Activated CD8-positive, alpha-beta T cell treated with anti-CD3 and anti-CD28 coated beads for 36 hours (primary cell): ENCODE measurements around the gene ST3GAL4. TPM values are rescaled to one million over a fixed set of nuclear protein-coding genes. Genes with fewer than 3 reads are reported as not detected.
A peak's percentile ranks its signal among the peaks of the same experiment; 100 is the strongest.

ENCODE experiments used
- ATAC-seq: fragments of 200-7000 bp; cut with Tn5 transposase; one replicate; pipeline ENCODE4 v1.10.0; 2021; ENCODE audit warnings: mild to moderate bottlenecking, moderate library complexity
- CTCF ChIA-PET: fragments of 350-600 bp; sonication (Branson Sonifier 250); formaldehyde crosslinking; loops from one replicate; lab custom pipeline; 2021; ENCODE audit warnings: antibody characterized with exemption; lab: Charles Lee
- POLR2A ChIA-PET: fragments of 350-600 bp; sonication (Branson Sonifier 250); formaldehyde crosslinking; loops from one replicate; lab custom pipeline; 2021; ENCODE audit warnings: antibody characterized with exemption; lab: Charles Lee
- DNase-seq: peaks from one replicate; pipeline ENCODE4 v3.0.0-alpha.2; 2020
- H3K27ac Mint-ChIP-seq: one replicate; pipeline ENCODE4 v1.8.0; 2021; ENCODE audit warnings: mild to moderate bottlenecking, mixed read lengths
- H3K27me3 Mint-ChIP-seq: one replicate; pipeline ENCODE4 v1.8.0; 2021; ENCODE audit warnings: mixed read lengths
- H3K36me3 Mint-ChIP-seq: one replicate; pipeline ENCODE4 v1.8.0; 2021; ENCODE audit warnings: low read depth, mixed read lengths
- H3K4me1 Mint-ChIP-seq: one replicate; pipeline ENCODE4 v1.8.0; 2021; ENCODE audit warnings: low read depth, mixed read lengths
- H3K4me3 Mint-ChIP-seq: one replicate; pipeline ENCODE4 v1.8.0; 2021; ENCODE audit warnings: mild to moderate bottlenecking, moderate library complexity, mixed read lengths
- H3K9me3 Mint-ChIP-seq: one replicate; pipeline ENCODE4 v1.8.0; 2021; ENCODE audit warnings: mixed read lengths
- intact Hi-C: fragments of 100-400 bp; cut with micrococcal nuclease; formaldehyde crosslinking; loops from one replicate; pipeline ENCODE4 v1.10.0; 2022
- total RNA-seq, 2 experiments: library from RNA; stranded (reverse); gene quantifications; one replicate each; pipeline ENCODE4 v1.2.3, GENCODE V29; 2021
- TF ChIP-seq, protein P1 (sequence below): fragments of 200-600 bp; IDR thresholded peaks from one replicate; pipeline ENCODE4 v1.8.0; 2022; ENCODE audit warnings: antibody characterized with exemption, mild to moderate bottlenecking

The ST3GAL4 gene
- total RNA-seq, 2 experiments from 2014 or later = 10.7 to 11.7 TPM

DNA sequence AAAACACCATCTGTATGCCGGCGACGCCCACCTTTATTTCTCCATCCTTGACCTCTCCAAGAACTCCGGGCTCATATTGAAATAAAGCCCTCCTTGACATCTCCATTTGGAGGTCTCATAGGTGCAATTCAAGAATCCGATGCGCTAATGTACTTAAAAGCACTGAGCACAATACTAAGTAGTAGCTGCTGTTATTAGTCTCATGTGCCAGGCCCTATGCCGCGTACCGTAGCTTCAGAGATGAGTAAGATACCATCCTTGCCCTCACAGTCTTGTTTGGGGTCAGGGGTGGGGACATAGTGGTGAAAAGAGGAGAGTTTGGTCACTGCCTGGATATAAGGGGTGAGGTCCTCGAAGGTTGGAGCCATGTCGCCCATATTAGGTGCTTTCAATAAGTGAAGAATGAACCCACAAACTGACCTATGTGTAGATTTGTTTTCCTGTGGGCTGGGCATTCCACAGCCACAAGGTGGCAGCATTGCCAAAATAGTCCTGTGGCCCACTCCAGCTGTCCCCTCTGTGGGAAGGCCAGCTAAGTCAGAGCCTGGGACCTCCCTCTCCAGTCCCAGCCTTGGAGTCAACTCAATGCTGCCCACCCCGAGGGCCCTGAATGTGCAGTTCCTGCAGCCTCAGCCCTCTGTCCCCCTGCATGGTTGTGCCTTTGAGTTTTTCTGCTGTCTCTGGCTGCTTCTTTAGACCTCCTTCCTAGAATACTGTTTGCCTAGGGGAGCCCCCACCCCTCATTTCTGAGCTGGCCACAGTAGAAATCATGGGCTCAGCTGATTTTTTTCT lies 45.1 kb upstream of the ST3GAL4 start:
- no peak overlapping the region for H3K27ac Mint-ChIP-seq
- peaks cover 34% of the 10 kb centered on the region for H3K36me3 Mint-ChIP-seq
- intact Hi-C loops = loop anchor here (10.0 kb wide), 1 partner anchor 104 kb away; no protein-coding TSS in a partner anchor

DNA sequence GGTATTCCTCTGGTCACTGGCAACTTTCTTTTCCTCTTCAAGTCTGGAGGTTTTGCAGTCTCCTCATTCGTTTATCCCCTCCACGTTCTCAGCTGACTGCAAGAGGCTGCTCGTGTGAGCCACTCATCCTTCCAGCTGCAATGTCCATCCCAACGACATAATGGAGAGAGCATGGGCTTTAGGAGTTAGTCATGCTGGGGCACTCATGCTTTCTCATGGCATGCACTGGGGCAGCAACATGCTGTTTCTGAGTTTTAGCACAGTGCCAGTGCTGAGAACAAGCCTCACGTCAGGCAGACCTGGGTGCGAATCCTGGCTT lies 44.5 kb upstream of the ST3GAL4 start:
- no peak overlapping the region for H3K27ac Mint-ChIP-seq
- ChIA-PET CTCF (interaction anchor here (0.8 to 5.9 kb wide), 13 partner anchors 9 to 173 kb away, joined by 3 to 65 read pairs (median 6); partner anchors contain the start of genes SRPRA and ST3GAL4), POLR2A (interaction anchor here (1.5 to 1.7 kb wide), 2 partner anchors 43 to 170 kb away, joined by 7 to 8 read pairs; no protein-coding TSS in a partner anchor)
- peaks cover 12% of the 10 kb centered on the region for H3K4me1 Mint-ChIP-seq
- peaks cover under 1% of the 10 kb centered on the region for H3K9me3 Mint-ChIP-seq
- TF ChIP-seq, protein P1, sequence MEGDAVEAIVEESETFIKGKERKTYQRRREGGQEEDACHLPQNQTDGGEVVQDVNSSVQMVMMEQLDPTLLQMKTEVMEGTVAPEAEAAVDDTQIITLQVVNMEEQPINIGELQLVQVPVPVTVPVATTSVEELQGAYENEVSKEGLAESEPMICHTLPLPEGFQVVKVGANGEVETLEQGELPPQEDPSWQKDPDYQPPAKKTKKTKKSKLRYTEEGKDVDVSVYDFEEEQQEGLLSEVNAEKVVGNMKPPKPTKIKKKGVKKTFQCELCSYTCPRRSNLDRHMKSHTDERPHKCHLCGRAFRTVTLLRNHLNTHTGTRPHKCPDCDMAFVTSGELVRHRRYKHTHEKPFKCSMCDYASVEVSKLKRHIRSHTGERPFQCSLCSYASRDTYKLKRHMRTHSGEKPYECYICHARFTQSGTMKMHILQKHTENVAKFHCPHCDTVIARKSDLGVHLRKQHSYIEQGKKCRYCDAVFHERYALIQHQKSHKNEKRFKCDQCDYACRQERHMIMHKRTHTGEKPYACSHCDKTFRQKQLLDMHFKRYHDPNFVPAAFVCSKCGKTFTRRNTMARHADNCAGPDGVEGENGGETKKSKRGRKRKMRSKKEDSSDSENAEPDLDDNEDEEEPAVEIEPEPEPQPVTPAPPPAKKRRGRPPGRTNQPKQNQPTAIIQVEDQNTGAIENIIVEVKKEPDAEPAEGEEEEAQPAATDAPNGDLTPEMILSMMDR = no peak
- no peak for DNase-seq
- no peaks in the 10 kb centered on the region for H3K27me3 Mint-ChIP-seq
- no peak for ATAC-seq
- no peak overlapping the region for H3K4me3 Mint-ChIP-seq
- H3K36me3 Mint-ChIP-seq = peaks cover 35% of the 10 kb centered on the region
- intact Hi-C loops = loop anchor here (10.0 kb wide), 1 partner anchor 104 kb away; no protein-coding TSS in a partner anchor

More for the DNA sequence above, 45.1 kb upstream of the ST3GAL4 start:
- Mint-ChIP-seq H3K4me1 (peaks cover 17% of the 10 kb centered on the region), H3K9me3 (no peaks in the 10 kb centered on the region), H3K4me3 (no peak overlapping the region), H3K27me3 (no peaks in the 10 kb centered on the region)
- TF ChIP-seq, protein P1 = peak; percentile 76
- CTCF ChIA-PET = interaction anchor here (0.8 to 5.9 kb wide), 17 partner anchors 10 to 179 kb away, joined by 3 to 65 read pairs (median 5); partner anchors contain the start of genes SRPRA and ST3GAL4
- peak; percentile 75 for DNase-seq
- peak; percentile 71 for ATAC-seq
- POLR2A ChIA-PET = interaction anchor here (1.0 to 1.7 kb wide), 3 partner anchors 8 to 170 kb away, joined by 3 to 8 read pairs (median 7); no protein-coding TSS in a partner anchor

DNA sequence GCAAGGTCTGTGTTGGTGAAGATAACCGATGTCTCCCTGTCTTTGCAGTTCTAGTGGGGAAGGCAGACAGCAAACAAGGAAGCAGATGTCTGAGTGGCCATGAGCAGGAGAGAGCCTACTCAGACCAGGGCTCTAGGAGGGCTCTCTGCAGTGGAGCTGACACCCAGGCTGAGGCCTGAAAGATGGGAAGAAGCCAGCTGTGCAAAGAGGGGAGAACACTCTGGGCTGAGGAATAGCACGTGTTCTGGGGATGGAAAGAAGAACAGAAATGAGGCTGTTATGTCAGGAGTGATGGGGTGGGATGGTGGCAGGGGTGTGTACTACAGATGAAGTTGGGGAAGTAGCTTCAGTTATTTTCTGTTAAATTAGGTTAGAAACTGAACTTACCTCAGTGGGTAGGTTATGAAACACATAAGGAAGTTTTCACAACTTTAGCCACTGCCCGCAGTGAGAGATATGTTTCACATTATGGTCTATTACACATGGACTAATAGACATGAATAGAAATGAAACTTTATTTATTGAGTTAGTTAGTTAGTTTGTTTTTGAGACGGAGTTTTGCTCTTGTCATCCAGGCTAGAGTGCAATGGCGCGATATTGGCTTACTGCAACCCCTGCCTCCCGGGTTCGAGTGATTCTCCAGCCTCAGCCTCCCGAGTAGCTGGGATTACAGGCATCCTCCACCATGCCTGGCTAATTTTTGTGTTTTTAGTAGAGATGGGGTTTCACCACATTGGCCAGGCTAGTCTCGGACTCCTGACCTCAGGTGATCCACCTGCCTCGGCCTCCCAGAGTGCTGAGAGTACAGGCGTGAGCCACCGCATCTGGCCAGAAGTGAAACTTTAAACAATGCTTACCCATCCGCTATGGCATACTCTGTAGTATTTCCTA lies 43.8 kb upstream of the ST3GAL4 start:
- DNase-seq (no peak), ATAC-seq (no peak)
- no peak overlapping the region for H3K27ac Mint-ChIP-seq
- intact Hi-C loops = loop anchor here (10.0 kb wide), 1 partner anchor 103 kb away; no protein-coding TSS in a partner anchor
- POLR2A ChIA-PET = interaction anchor here (1.5 to 1.7 kb wide), 2 partner anchors 42 to 169 kb away, joined by 7 to 8 read pairs; no protein-coding TSS in a partner anchor
- H3K4me3 Mint-ChIP-seq = no peak overlapping the region
- CTCF ChIA-PET = interaction anchor here (0.8 to 5.9 kb wide), 11 partner anchors 8 to 172 kb away, joined by 3 to 65 read pairs (median 9); partner anchors contain the start of genes SRPRA and ST3GAL4
- H3K36me3 Mint-ChIP-seq = peaks cover 35% of the 10 kb centered on the region
- TF ChIP-seq, protein P1 = no peak
- H3K4me1 Mint-ChIP-seq = peaks cover 16% of the 10 kb centered on the region
- peaks cover 5% of the 10 kb centered on the region for H3K9me3 Mint-ChIP-seq
- no peaks in the 10 kb centered on the region for H3K27me3 Mint-ChIP-seq

DNA sequence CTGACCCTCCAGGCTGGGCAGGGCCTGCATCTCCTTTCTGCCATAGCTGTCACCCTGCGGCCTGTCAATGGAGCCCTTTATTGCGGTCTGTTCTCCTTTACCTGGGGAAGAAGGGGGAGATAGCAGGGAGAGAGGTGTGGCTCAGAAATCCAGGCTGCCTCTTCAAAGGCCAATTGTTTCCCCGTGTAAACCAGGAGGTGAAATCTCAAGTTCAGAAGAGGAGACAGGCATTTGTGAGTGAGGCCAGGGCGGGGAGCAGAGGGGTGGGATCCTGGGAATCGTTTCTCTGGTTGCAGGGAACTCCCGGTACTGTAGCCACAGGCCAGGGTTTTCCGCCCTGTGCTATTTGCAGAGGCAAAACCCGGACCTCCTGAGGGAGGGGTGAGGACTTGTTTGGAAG lies 42.5 kb upstream of the ST3GAL4 start:
- no peak overlapping the region for H3K4me3 Mint-ChIP-seq
- TF ChIP-seq, protein P1 = no peak
- H3K27ac Mint-ChIP-seq = no peak overlapping the region
- CTCF ChIA-PET = interaction anchor here (5.9 kb wide), 1 partner anchor 167 kb away, joined by 65 read pairs; no protein-coding TSS in a partner anchor
- H3K27me3 Mint-ChIP-seq = no peaks in the 10 kb centered on the region
- H3K36me3 Mint-ChIP-seq = peaks cover 35% of the 10 kb centered on the region
- DNase-seq = no peak
- peaks cover 5% of the 10 kb centered on the region for H3K9me3 Mint-ChIP-seq
- POLR2A ChIA-PET = no interaction called here
- peaks cover 21% of the 10 kb centered on the region for H3K4me1 Mint-ChIP-seq
- no peak for ATAC-seq
- intact Hi-C loops = loop anchor here (10.0 kb wide), 1 partner anchor 102 kb away; no protein-coding TSS in a partner anchor
